GM12878 (cell line): ENCODE measurements around the gene SLC2A4. TPM values are rescaled to one million over a fixed set of nuclear protein-coding genes. Genes with fewer than 3 reads are reported as not detected.

Experiments
- CREM ChIP-seq: IDR thresholded peaks from 2 replicates; pipeline ENCODE4 v1.6.1; 2014; ENCODE audit warnings: antibody characterized with exemption, low read depth
- ETV6 ChIP-seq, 2 experiments: fragments of 450-650 bp in 1 of 2; IDR thresholded peaks in 1 of 2; conservative IDR thresholded peaks in 1 of 2; 2 replicates each; pipeline ENCODE4 v1.6.1; 2014; ENCODE audit warnings: antibody characterized with exemption in 1 of 2, borderline replicate concordance in 1 of 2, low read depth in 1 of 2, mild to moderate bottlenecking in 1 of 2, moderate library complexity in 1 of 2
- IKZF1 ChIP-seq: fragments of 450-650 bp; conservative IDR thresholded peaks from 2 replicates; pipeline ENCODE4 v1.6.1; 2017; ENCODE audit warnings: antibody characterized with exemption, mild to moderate bottlenecking
- MYC ChIP-seq: IDR thresholded peaks from 2 replicates; pipeline ENCODE4 v1.6.1; 2011; ENCODE audit warnings: mild to moderate bottlenecking, low read length, moderate library complexity, inconsistent platforms; ENCODE audit not compliant: insufficient read depth, insufficient replicate concordance, insufficient read length, severe bottlenecking
- SMAD1 ChIP-seq: fragments of 450-650 bp; IDR thresholded peaks from 2 replicates; pipeline ENCODE4 v1.6.1; 2018; ENCODE audit warnings: mild to moderate bottlenecking, low read depth; ENCODE audit not compliant: partially characterized antibody
- SP1 ChIP-seq: IDR thresholded peaks from one replicate; pipeline ENCODE4 v1.6.1; 2011; ENCODE audit warnings: low read depth, low read length
- polyA plus RNA-seq, 11 experiments: library from polyadenylated mRNA; depleted of rRNA in 4 of 11; unstranded in 6 of 11; stranded (reverse) in 5 of 11; fragments of >200 nt; fragmentation: Nextera tagmentation in 4 of 11; fragmentation: Illumina TruSeq in 1 of 11; extraction: Ambion mirVana in 4 of 11; extraction: Trizol in 1 of 11; gene quantifications; 1 replicate in 1 of 11; 2 replicates in 10 of 11; pipeline versions ENCODE4 v1.2.1 to v1.2.3, GENCODE V29; 2011 to 2016; ENCODE audit warnings: inconsistent platforms in 2 of 11, missing spikeins in 2 of 11, low read depth in 1 of 11
- total RNA-seq, 4 experiments: library from RNA; depleted of rRNA in 3 of 4; stranded (reverse); fragments of >200 nt in 3 of 4; fragmentation: Illumina TruSeq in 1 of 4; extraction: Trizol in 1 of 4; gene quantifications; 2 replicates each; pipeline versions ENCODE4 v1.2.1 to v1.2.3, GENCODE V29; 2013 to 2021
- TF ChIP-seq, protein P1 (sequence below): fragments of 450-650 bp; IDR thresholded peaks from 2 replicates; pipeline ENCODE4 v1.6.1; 2018; ENCODE audit warnings: borderline replicate concordance, mild to moderate bottlenecking; ENCODE audit not compliant: partially characterized antibody

The SLC2A4 gene
- total and polyA plus RNA-seq, 10 of the 15 experiments (the other 5 are each of a cell fraction or from before 2014, with no cell fraction given), result 0.03 to 0.23 (median 0.04) TPM; not detected in 4

DNA sequence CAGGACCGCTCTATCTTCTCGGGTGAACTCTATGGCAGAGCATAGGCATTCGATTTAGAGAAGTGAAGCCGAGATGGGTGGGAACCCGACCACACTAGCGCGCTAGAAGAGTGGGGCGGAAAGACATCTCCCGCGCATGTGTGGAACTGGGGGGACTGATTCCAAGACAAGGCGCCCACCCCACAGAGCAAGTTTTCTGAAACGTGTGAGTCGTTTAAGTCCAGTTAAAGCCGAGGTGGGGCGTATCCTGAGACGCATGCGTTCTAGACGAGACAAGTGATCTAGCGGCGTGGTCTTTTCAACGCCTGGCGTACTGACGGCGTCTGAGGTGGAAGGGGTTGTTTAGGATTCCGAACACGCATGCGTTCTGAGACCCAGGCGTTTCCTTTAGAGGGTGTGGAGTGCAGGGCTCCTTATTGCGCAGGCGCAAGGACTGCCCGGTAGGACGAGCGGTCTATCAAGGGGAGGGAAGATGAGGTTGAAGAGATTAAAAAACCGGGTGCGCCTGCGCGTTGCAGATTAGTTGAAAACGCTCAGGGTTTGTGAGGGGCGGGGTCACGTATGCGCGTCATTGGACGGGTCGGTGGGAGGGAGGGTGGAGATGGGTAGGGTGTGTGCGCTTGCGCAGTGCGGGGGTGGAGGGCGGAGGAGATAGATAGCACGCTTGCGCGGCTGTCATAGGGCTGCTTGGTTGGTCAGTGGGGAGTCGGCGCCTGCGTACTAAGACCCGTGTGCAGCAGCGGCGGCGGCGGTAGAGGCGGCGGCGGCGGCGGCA, 25.6 kb downstream of the SLC2A4 start, which contains the start of gene EIF5A (continued):
- TF ChIP-seq SMAD1 (peak; percentile 73), MYC (peak; percentile 25), ETV6 (conservative IDR thresholded peaks at IDR 0.05 in 1 of 2, IDR thresholded peaks at IDR 0.05 in 1 of 2; ENCODE audit: borderline replicate concordance in 1 of 2, low read depth in 1 of 2) (0 out of 4 replicates have a peak, but pooled peaks of 1 of the 2 experiments have one; percentile 35), IKZF1 (peak; percentile 85), CREM (peak; percentile 82), SP1 (peak; percentile 20)
- TF ChIP-seq, protein P1, sequence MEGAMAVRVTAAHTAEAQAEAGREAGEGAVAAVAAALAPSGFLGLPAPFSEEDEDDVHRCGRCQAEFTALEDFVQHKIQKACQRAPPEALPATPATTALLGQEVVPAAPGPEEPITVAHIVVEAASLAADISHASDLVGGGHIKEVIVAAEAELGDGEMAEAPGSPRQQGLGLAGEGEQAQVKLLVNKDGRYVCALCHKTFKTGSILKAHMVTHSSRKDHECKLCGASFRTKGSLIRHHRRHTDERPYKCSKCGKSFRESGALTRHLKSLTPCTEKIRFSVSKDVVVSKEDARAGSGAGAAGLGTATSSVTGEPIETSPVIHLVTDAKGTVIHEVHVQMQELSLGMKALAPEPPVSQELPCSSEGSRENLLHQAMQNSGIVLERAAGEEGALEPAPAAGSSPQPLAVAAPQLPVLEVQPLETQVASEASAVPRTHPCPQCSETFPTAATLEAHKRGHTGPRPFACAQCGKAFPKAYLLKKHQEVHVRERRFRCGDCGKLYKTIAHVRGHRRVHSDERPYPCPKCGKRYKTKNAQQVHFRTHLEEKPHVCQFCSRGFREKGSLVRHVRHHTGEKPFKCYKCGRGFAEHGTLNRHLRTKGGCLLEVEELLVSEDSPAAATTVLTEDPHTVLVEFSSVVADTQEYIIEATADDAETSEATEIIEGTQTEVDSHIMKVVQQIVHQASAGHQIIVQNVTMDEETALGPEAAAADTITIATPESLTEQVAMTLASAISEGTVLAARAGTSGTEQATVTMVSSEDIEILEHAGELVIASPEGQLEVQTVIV, result peak; percentile 63
